Esophagus squamous epithelium (tissue), 5 donors: ENCODE measurements around the gene DCAF8. TPM values are rescaled to one million over a fixed set of nuclear protein-coding genes. Genes with fewer than 3 reads are reported as not detected.
A peak's percentile ranks its signal among the peaks of the same experiment; 100 is the strongest.

Source experiments
- DNase-seq: peaks from one replicate; lab custom pipeline; 2025; lab: John Stamatoyannopoulos, UW
- H3K27ac ChIP-seq, 4 donors: fragments of 200-600 bp; sonication (generic); one replicate each; pipeline ENCODE4 v1.5.1; 2016 to 2019; ENCODE audit warnings: mild to moderate bottlenecking in 1 of 4
- H3K27me3 ChIP-seq, 4 donors: fragments of 200-600 bp; sonication (generic); 1 replicate in 3 of 4; 2 replicates in 1 of 4; pipeline versions ENCODE4 v1.5.1 to v1.6.0; 2017 to 2021; ENCODE audit warnings: antibody characterized with exemption in 1 of 4
- H3K36me3 ChIP-seq, 3 donors: fragments of 200-600 bp; sonication (generic); one replicate each; pipeline ENCODE4 v1.5.1; 2016 to 2019
- H3K4me1 ChIP-seq, 3 donors: fragments of 200-600 bp; sonication (generic); one replicate each; pipeline ENCODE4 v1.5.1; 2017 to 2019
- H3K4me3 ChIP-seq, 4 donors: fragments of 200-600 bp; sonication (generic); 1 replicate in 3 of 4; 2 replicates in 1 of 4; pipeline ENCODE4 v1.5.1; 2016 to 2019; ENCODE audit warnings: mild to moderate bottlenecking in 2 of 4, moderate library complexity in 1 of 4
- H3K9me3 ChIP-seq, 3 donors: fragments of 200-600 bp; sonication (generic); one replicate each; pipeline ENCODE4 v1.5.1; 2016 to 2019
- CTCF ChIP-seq, 6 experiments: fragments of 450-650 bp in 4 of 6; fragments of 200-600 bp in 2 of 6; sonication (generic) in 2 of 6; IDR thresholded peaks; one replicate each; pipeline ENCODE4 v1.5.1; 2016 to 2019; ENCODE audit warnings: antibody characterized with exemption in 6 of 6, mild to moderate bottlenecking in 4 of 6, moderate library complexity in 4 of 6
- POLR2A ChIP-seq, 4 donors: fragments of 450-650 bp; IDR thresholded peaks; one replicate each; pipeline ENCODE4 v1.6.1; 2017; ENCODE audit warnings: antibody characterized with exemption in 4 of 4, mild to moderate bottlenecking in 4 of 4, moderate library complexity in 3 of 4
- WGBS, 2 donors: methylation state at CpG; one replicate each; pipeline ENCODE4 v1.1.5; 2018; 5-methylcytosine and 5-hydroxymethylcytosine counted together
- intact Hi-C: fragments of 100-400 bp; cut with DNase I; formaldehyde crosslinking; loops from one replicate; pipeline ENCODE4 v1.15.0; 2022
- total RNA-seq, 4 donors: library from RNA; depleted of rRNA; stranded (reverse); fragments of >200 nt; gene quantifications; one replicate each; pipeline ENCODE4 v1.1.0, GENCODE V29; 2016
- donor health status: DM: yes; HTN: yes; CAD: no.

The DCAF8 gene
- total RNA-seq, 4 donors from 2014 or later = 54.0 to 139 (median 58.6) TPM

- 36 to 75% methylated on average over 3 to 6 of the region's 10 CpGs for WGBS, 2 donors
- Histone ChIP-seq H3K4me1 (peaks cover 18 to 73% (median 25%) of the 10 kb centered on the region in 3 donors), H3K27me3 (no peaks in the 10 kb centered on the region), H3K9me3 (no peaks in the 10 kb centered on the region), H3K36me3 (peaks cover 28 to 100% (median 39%) of the 10 kb centered on the region in 3 donors), H3K4me3 (no peak overlapping the region), H3K27ac (peak overlapping the region; percentile 64 to 83 (median 80))
- no peak for DNase-seq
- TF ChIP-seq POLR2A (IDR thresholded peaks at IDR 0.05) (no peak), CTCF (IDR thresholded peaks at IDR 0.05) (no peak)
- intact Hi-C loops = no loop called here
These were observed 44.8 kb downstream of the DCAF8 start for GRCh38 chr1:160217481-160218051.

GRCh38 chr1:160216301-160216700 is 46.0 kb downstream of the DCAF8 start:
- intact Hi-C loops = no loop called here

GRCh38 chr1:160214481-160215140 is 47.7 kb downstream of the DCAF8 start:
- 66 to 68% methylated on average over 3 of the region's 3 CpGs for WGBS, 2 donors
- DNase-seq = no peak
- H3K4me1 ChIP-seq = peaks cover 28 to 85% (median 37%) of the 10 kb centered on the region in 3 donors

More at GRCh38 chr1:160216301-160216700, 46.0 kb downstream of the DCAF8 start:
- no peak for DNase-seq
- no peaks in the 10 kb centered on the region for H3K27me3 ChIP-seq
- TF ChIP-seq POLR2A (IDR thresholded peaks at IDR 0.05) (no peak), CTCF (IDR thresholded peaks at IDR 0.05) (no peak)
- H3K36me3 ChIP-seq = peaks cover 28 to 100% (median 41%) of the 10 kb centered on the region in 3 donors
- peaks cover 18 to 73% (median 25%) of the 10 kb centered on the region in 3 donors for H3K4me1 ChIP-seq
- peak overlapping the region; percentile 12 to 83 (median 72) for H3K27ac ChIP-seq
- H3K4me3 ChIP-seq = no peak overlapping the region
- H3K9me3 ChIP-seq = no peaks in the 10 kb centered on the region

GRCh38 chr1:160211046-160211790 is 51.1 kb downstream of the DCAF8 start:
- intact Hi-C loops = no loop called here
- WGBS, 2 donors = 72 to 84% methylated on average over 9 of the region's 10 CpGs
- TF ChIP-seq CTCF (IDR thresholded peaks at IDR 0.05) = no peak
- TF ChIP-seq POLR2A (IDR thresholded peaks at IDR 0.05) = no peak
- no peak for DNase-seq
- Histone ChIP-seq H3K27ac (peak overlapping the region in 2 of 4 donors; percentile 4 to 36), H3K27me3 (no peaks in the 10 kb centered on the region), H3K9me3 (no peaks in the 10 kb centered on the region), H3K36me3 (peaks cover 33 to 90% (median 42%) of the 10 kb centered on the region in 3 donors), H3K4me1 (peaks cover 44 to 85% (median 46%) of the 10 kb centered on the region in 3 donors), H3K4me3 (no peak overlapping the region)

More at GRCh38 chr1:160214481-160215140, 47.7 kb downstream of the DCAF8 start:
- intact Hi-C loops = no loop called here
- Histone ChIP-seq H3K9me3 (no peaks in the 10 kb centered on the region), H3K27ac (peak overlapping the region; percentile 34 to 83 (median 64)), H3K4me3 (no peak overlapping the region), H3K36me3 (peaks cover 28 to 99% (median 41%) of the 10 kb centered on the region in 3 donors), H3K27me3 (no peaks in the 10 kb centered on the region)
- TF ChIP-seq POLR2A (IDR thresholded peaks at IDR 0.05) = no peak
- TF ChIP-seq CTCF (IDR thresholded peaks at IDR 0.05) = no peak
